GM10266 (cell line): Measurements from ENCODE around the gene ROS1.
A peak's percentile ranks its signal among the peaks of the same experiment; 100 is the strongest.

ENCODE experiments used
- DNase-seq: peaks from one replicate; pipeline ENCODE4 v3.0.0; 2012; ENCODE audit errors: extremely low spot score
- CTCF ChIP-seq: IDR thresholded peaks from 2 replicates; pipeline ENCODE4 v1.5.1; 2012; ENCODE audit warnings: mild to moderate bottlenecking, low read depth; ENCODE audit not compliant: control insufficient read depth, insufficient read depth; ENCODE audit errors: missing control alignments

The ROS1 gene

GRCh38 chr6:117317261-117317660 lies 108.5 kb downstream of the ROS1 start:
- no peak for DNase-seq
- TF ChIP-seq CTCF = peak; percentile 37

GRCh38 chr6:117311726-117312125 lies 114.0 kb downstream of the ROS1 start:
- TF ChIP-seq CTCF = no peak
- no peak for DNase-seq

GRCh38 chr6:117311310-117311709 lies 114.4 kb downstream of the ROS1 start:
- no peak for TF ChIP-seq CTCF
- no peak for DNase-seq

- TF ChIP-seq CTCF = no peak
- DNase-seq = no peak
Measured at GRCh38 chr6:117309611-117310010, 116.1 kb downstream of the ROS1 start.

GRCh38 chr6:117309069-117309468 lies 116.7 kb downstream of the ROS1 start:
- no peak for DNase-seq
- no peak for TF ChIP-seq CTCF

GRCh38 chr6:117307655-117308054 lies 118.1 kb downstream of the ROS1 start:
- DNase-seq = no peak
- no peak for TF ChIP-seq CTCF

- TF ChIP-seq CTCF = no peak
- DNase-seq = no peak
Measured at GRCh38 chr6:117306227-117306790, 119.4 kb downstream of the ROS1 start.
